HG02759 (cell line): ENCODE results near the gene ANKRD63.

Experiments
- ATAC-seq: cut with Tn5 transposase; IDR thresholded peaks from one replicate; pipeline ENCODE4 v1.9.1; 2021; ENCODE audit warnings: mild to moderate bottlenecking, moderate library complexity; ENCODE audit not compliant: unreplicated experiment

The ANKRD63 gene

GRCh38 chr15:40282869-40283614 lies at the start of gene ANKRD63:
TSS of gene ANKRD63 (minus strand) at chr15:40283064. CDS start at chr15:40282586, 478 bp downstream.
- peak; percentile 47 for ATAC-seq

- ATAC-seq = no peak
These were observed 49.4 kb upstream of the ANKRD63 start for GRCh38 chr15:40332113-40332781.

- no peak for ATAC-seq
These were observed 48.8 kb upstream of the ANKRD63 start for GRCh38 chr15:40331637-40332036.

- no peak for ATAC-seq
These were observed 48.2 kb upstream of the ANKRD63 start for GRCh38 chr15:40331026-40331425.

- ATAC-seq = no peak
These were observed 47.5 kb upstream of the ANKRD63 start for GRCh38 chr15:40330368-40330836.

- no peak for ATAC-seq
These were observed 46.9 kb upstream of the ANKRD63 start for GRCh38 chr15:40329804-40330203.

- ATAC-seq = no peak
These were observed 45.9 kb upstream of the ANKRD63 start for GRCh38 chr15:40328751-40329150.

GRCh38 chr15:40328176-40328575 lies 45.3 kb upstream of the ANKRD63 start:
- ATAC-seq = no peak

- no peak for ATAC-seq
These were observed 44.6 kb upstream of the ANKRD63 start for GRCh38 chr15:40327457-40327856.

- ATAC-seq = no peak
These were observed 42.8 kb upstream of the ANKRD63 start for GRCh38 chr15:40325700-40326099.

- no peak for ATAC-seq
These were observed 42.3 kb upstream of the ANKRD63 start for GRCh38 chr15:40325188-40325587.

- peak; percentile 9 for ATAC-seq
These were observed 41.4 kb upstream of the ANKRD63 start for GRCh38 chr15:40323953-40324937.

- peak; percentile 89 for ATAC-seq
These were observed 40.5 kb upstream of the ANKRD63 start, which contains the start of gene INAFM2 for GRCh38 chr15:40323239-40323952. TSS of gene INAFM2 (plus strand) at chr15:40323692. CDS start at chr15:40324056, 364 bp downstream.

- no peak for ATAC-seq
These were observed 39.8 kb upstream of the ANKRD63 start for GRCh38 chr15:40322531-40323238.

- no peak for ATAC-seq
These were observed 38.1 kb upstream of the ANKRD63 start for GRCh38 chr15:40320931-40321371.

GRCh38 chr15:40320409-40320808 lies 37.5 kb upstream of the ANKRD63 start:
- ATAC-seq = no peak

- no peak for ATAC-seq
These were observed 34.7 kb upstream of the ANKRD63 start for GRCh38 chr15:40317580-40317979.

- no peak for ATAC-seq
These were observed 34.1 kb upstream of the ANKRD63 start for GRCh38 chr15:40316931-40317330.

- no peak for ATAC-seq
These were observed 31.9 kb upstream of the ANKRD63 start for GRCh38 chr15:40314723-40315276.
